ENCODE measurements around the gene DUS2. TPM values are rescaled to one million over a fixed set of nuclear protein-coding genes. Genes with fewer than 3 reads are reported as not detected.
A peak's percentile ranks its signal among the peaks of the same experiment; 100 is the strongest.

The DUS2 gene
- total and polyA plus RNA-seq, 9 of the 15 experiments (the other 6 are each of a cell fraction or from before 2014, with no cell fraction given) = 5.8 to 22.5 (median 20.6) TPM

- TF ChIP-seq DLX4 (CRISPR knock-in tag; IDR thresholded peaks at IDR 0.05) (no peak), REST (IDR thresholded peaks at IDR 0.05; ENCODE audit: borderline replicate concordance) (no peak), REST (CRISPR knock-in tag; IDR thresholded peaks at IDR 0.05; ENCODE audit: low read depth) (peak; percentile 50; the same call in 1 of the 2 replicates), USF2 (CRISPR knock-in tag; IDR thresholded peaks at IDR 0.05) (no peak), NCOA4 (IDR thresholded peaks at IDR 0.05; ENCODE audit: partially characterized antibody) (no peak), NKRF (IDR thresholded peaks at IDR 0.05; ENCODE audit: borderline replicate concordance) (no peak), ZKSCAN8 (CRISPR knock-in tag; IDR thresholded peaks at IDR 0.05) (no peak), HOXB6 (CRISPR knock-in tag; IDR thresholded peaks at IDR 0.05; ENCODE audit: borderline replicate concordance) (no peak), HLTF (IDR thresholded peaks at IDR 0.05) (no peak), SETDB1 (IDR thresholded peaks at IDR 0.05; ENCODE audit: low read length) (no peak), SAP30 (IDR thresholded peaks at IDR 0.05; ENCODE audit: borderline replicate concordance, insufficient read depth, low read depth, low read length, poor library complexity, severe bottlenecking) (no peak), ZNF445 (CRISPR knock-in tag; IDR thresholded peaks at IDR 0.05; ENCODE audit: low read depth) (no peak), SIN3A (IDR thresholded peaks at IDR 0.05; ENCODE audit: borderline replicate concordance in 2 of 2, control insufficient read depth in 1 of 2, low read depth in 2 of 2, low read length in 2 of 2) (peak; percentile 77 to 80; a peak in 3 of 4 replicates)
These were observed 61.6 kb downstream of the DUS2 start (continued) for GRCh38 chr16:68084504-68085258.
